Measurements from ENCODE around the gene PPP2R2C. TPM values are rescaled to one million over a fixed set of nuclear protein-coding genes. Genes with fewer than 3 reads are reported as not detected.

PPP2R2C gene
- total and polyA plus RNA-seq, 2 donors, result 5.4 to 6.4 TPM

DNA sequence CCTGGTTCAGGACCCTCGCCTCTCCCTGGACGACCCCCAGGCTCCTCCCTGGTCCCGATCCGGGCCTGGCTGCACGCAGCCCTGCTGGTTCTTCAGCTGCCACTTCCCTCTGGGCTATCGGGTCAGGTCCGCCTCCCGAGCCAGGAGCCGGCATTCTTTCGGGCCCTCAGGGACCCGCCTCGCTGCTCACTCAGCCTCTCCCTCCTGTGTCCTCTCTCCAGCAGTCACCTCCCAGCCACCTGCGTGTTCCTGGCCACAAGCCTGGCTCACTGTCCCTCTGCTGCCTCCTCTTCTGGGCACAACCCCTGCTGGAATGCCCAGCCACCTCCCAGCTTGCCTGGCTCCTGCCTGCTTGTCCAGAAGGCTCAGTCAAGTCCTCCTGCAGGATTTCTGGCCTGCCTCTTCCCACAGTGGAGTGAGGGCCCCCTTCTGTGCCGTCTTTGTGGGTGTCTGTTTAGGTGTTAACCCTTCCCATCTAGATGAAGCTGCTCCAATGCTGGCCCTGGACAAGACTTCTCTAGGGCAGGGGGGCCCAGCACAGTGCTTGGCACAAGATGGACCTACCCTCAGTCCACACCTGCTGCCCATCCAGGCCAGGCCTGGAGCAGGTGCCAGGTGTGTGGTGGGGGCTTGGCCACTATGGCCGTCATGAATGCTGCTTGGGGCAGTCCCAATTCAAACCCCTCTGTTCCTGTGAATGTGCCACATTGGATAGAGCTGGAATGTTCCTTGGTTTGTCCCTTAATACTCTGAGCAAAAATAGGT is 200.5 kb downstream of the PPP2R2C start:
- no peak for DNase-seq (ENCODE audit: low read depth in 6 of 9, low spot score in 9 of 9)
- Histone ChIP-seq H3K9me3 (ENCODE audit: control insufficient read depth in 2 of 2, insufficient read depth in 1 of 2, low read length in 1 of 2) (no peaks in the 10 kb centered on the region), H3K27me3 (ENCODE audit: control insufficient read depth in 2 of 2, insufficient read depth in 1 of 2, low read length in 1 of 2) (peaks cover 16 to 41% of the 10 kb centered on the region in 2 donors), H3K4me3 (ENCODE audit: low read length in 2 of 2) (no peak overlapping the region), H3K36me3 (ENCODE audit: control insufficient read depth in 2 of 2, insufficient read depth in 2 of 2, low read length in 1 of 2) (no peaks in the 10 kb centered on the region), H3K27ac (ENCODE audit: low read depth in 1 of 2, low read length in 1 of 2) (no peak overlapping the region), H3K4me1 (ENCODE audit: control insufficient read depth in 2 of 2, insufficient read depth in 2 of 2, low read length in 2 of 2) (peaks cover 0 to 8% of the 10 kb centered on the region in 2 donors)
- WGBS, result 94% methylated on average over 15 of the region's 15 CpGs

DNA sequence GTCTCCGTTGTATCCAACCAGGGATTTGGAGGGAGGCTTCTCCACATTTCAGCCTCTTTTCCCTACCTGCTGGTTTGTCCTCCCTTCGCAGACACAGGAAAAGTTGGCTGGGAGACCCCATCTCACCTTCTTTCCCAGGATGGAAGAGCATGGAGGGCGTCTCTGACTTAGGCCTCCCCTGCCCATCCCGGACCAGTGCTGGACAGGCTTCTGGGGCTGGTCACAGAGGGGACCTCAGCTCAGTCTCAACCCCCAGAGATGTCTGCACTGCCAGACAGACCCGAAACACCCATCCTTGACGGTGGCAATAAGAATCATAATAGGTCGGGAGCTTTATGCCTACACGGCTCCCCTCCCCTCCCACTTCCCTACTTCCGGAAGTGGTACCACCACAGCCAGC is 201.2 kb downstream of the PPP2R2C start:
- Histone ChIP-seq H3K9me3 (ENCODE audit: control insufficient read depth in 2 of 2, insufficient read depth in 1 of 2, low read length in 1 of 2) (no peaks in the 10 kb centered on the region), H3K36me3 (ENCODE audit: control insufficient read depth in 2 of 2, insufficient read depth in 2 of 2, low read length in 1 of 2) (no peaks in the 10 kb centered on the region), H3K27ac (ENCODE audit: low read depth in 1 of 2, low read length in 1 of 2) (no peak overlapping the region), H3K4me1 (ENCODE audit: control insufficient read depth in 2 of 2, insufficient read depth in 2 of 2, low read length in 2 of 2) (peaks cover 0 to 8% of the 10 kb centered on the region in 2 donors), H3K4me3 (ENCODE audit: low read length in 2 of 2) (no peak overlapping the region), H3K27me3 (ENCODE audit: control insufficient read depth in 2 of 2, insufficient read depth in 1 of 2, low read length in 1 of 2) (peaks cover 16 to 41% of the 10 kb centered on the region in 2 donors)
- 73% methylated on average over 9 of the region's 9 CpGs for WGBS
- no peak for DNase-seq (ENCODE audit: low read depth in 6 of 9, low spot score in 9 of 9)

DNA sequence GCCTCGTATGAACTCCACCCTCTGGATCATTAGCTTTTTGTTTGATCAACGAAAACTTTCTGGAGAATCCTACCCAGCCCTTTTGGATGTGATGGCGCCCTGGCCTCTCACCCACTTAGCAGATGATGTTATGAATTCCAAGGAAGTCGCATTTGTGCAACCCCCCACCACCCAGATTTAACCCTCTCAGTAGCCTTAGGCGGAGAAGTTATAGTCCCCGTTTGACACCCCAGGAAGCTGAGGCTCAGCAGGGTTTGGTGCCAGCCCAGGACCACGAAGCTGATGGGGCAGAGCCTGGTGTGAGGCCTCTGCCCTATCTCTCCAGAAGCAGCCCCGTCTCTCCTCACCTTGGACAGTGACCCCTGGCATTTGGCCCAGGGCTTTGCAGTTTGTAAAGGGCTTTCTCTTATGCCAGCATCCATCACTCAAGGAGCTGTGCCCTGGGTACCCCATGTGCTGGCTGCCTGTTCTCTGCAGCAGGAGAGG is 201.7 kb downstream of the PPP2R2C start:
- no peak for DNase-seq (ENCODE audit: low read depth in 6 of 9, low spot score in 9 of 9)
- Histone ChIP-seq H3K9me3 (ENCODE audit: control insufficient read depth in 2 of 2, insufficient read depth in 1 of 2, low read length in 1 of 2) (no peaks in the 10 kb centered on the region), H3K27me3 (ENCODE audit: control insufficient read depth in 2 of 2, insufficient read depth in 1 of 2, low read length in 1 of 2) (peaks cover 16 to 41% of the 10 kb centered on the region in 2 donors), H3K4me1 (ENCODE audit: control insufficient read depth in 2 of 2, insufficient read depth in 2 of 2, low read length in 2 of 2) (peaks cover 0 to 8% of the 10 kb centered on the region in 2 donors), H3K4me3 (ENCODE audit: low read length in 2 of 2) (peak overlapping the region in 1 of 2 donors; percentile 75), H3K27ac (ENCODE audit: low read depth in 1 of 2, low read length in 1 of 2) (no peak overlapping the region), H3K36me3 (ENCODE audit: control insufficient read depth in 2 of 2, insufficient read depth in 2 of 2, low read length in 1 of 2) (no peaks in the 10 kb centered on the region)
- WGBS, result 74% methylated on average over 8 of the region's 8 CpGs

Other genes with a start within 250 kb of the PPP2R2C start
- gene WFS1, start 202.8 kb downstream of the PPP2R2C start, total RNA-seq, result 1.5 TPM
- gene WFS1, start 202.8 kb downstream of the PPP2R2C start, polyA plus RNA-seq, result 5.1 TPM
- gene MAN2B2, start 102.6 kb upstream of the PPP2R2C start, total RNA-seq, result 6.7 TPM
- gene MAN2B2, start 102.6 kb upstream of the PPP2R2C start, polyA plus RNA-seq, result 14.3 TPM
- gene MRFAP1, start 168.1 kb upstream of the PPP2R2C start, total RNA-seq, result 67.3 TPM
- gene MRFAP1, start 168.1 kb upstream of the PPP2R2C start, polyA plus RNA-seq, result 302 TPM
- 9.7 TPM for gene S100P, start 221.3 kb upstream of the PPP2R2C start, total RNA-seq
- 32.8 TPM for gene S100P, start 221.3 kb upstream of the PPP2R2C start, polyA plus RNA-seq
- 77.6 TPM for gene MRFAP1L1, start 237.3 kb upstream of the PPP2R2C start, total RNA-seq
- 103 TPM for gene MRFAP1L1, start 237.3 kb upstream of the PPP2R2C start, polyA plus RNA-seq
- gene BLOC1S4, start 243.6 kb upstream of the PPP2R2C start, total RNA-seq, result 11.9 TPM
- 23.4 TPM for gene BLOC1S4, start 243.6 kb upstream of the PPP2R2C start, polyA plus RNA-seq

Measured in thymus (tissue), 11 donors.